ENCODE data around the gene FRYL. TPM values are rescaled to one million over a fixed set of nuclear protein-coding genes. Genes with fewer than 3 reads are reported as not detected.
"Not testable (repeated sequence)": the region's sequence is repeated elsewhere in the genome, so short reads cannot be mapped to it uniquely, and the experiment has no call there.

FRYL gene
- total and polyA plus RNA-seq, 4 experiments from 2014 or later, result 17.1 to 134 (median 83.7) TPM

DNA sequence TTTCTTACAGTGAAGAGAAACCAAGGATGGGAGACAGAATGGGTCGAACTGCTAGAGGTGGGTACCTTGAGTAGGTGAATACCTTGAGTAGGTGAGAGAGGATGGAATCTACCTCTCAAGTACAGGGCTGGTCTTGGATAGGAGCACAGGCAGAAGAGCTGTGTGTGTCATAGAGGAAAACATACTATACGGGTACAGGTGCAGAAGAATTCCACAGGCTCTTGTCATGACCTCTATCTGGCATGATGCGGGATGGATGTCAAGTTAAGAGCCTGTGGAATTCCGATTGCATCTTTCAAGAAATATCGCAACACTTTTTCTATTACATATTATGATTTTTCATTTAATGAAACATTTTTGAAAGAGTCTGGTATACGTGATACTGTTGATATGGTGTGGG lies 32.8 kb upstream of the FRYL start:
- Mint-ChIP-seq H3K36me3 (no peaks in the 10 kb centered on the region), H3K4me1 (no peaks in the 10 kb centered on the region), H3K9me3 (no peaks in the 10 kb centered on the region), H3K27me3 (peaks cover 6 to 18% of the 10 kb centered on the region in 2 donors), H3K27ac (peak overlapping the region in 1 of 7 donors; percentile 11), H3K4me3 (no peak overlapping the region)
- Histone ChIP-seq H3K27me3 (ENCODE audit: insufficient read depth, low read length) (no peaks in the 10 kb centered on the region), H3K4me3 (ENCODE audit: low read length in 2 of 2) (no peak overlapping the region), H3K36me3 (ENCODE audit: insufficient read depth, low read length) (no peaks in the 10 kb centered on the region), H3K4me1 (ENCODE audit: insufficient read depth, low read length) (no peaks in the 10 kb centered on the region), H3K9me3 (ENCODE audit: control insufficient read depth in 1 of 2, low read length in 2 of 2) (no peaks in the 10 kb centered on the region), H3K27ac (ENCODE audit: low read depth, low read length) (no peak overlapping the region)
- ChIA-PET CTCF (ENCODE audit: partially characterized antibody) (interaction anchor here (0.5 to 1.1 kb wide), 2 partner anchors 20 to 113 kb away, joined by 3 read pairs; no protein-coding TSS in a partner anchor), POLR2A (ENCODE audit: partially characterized antibody) (interaction anchor here (0.7 kb wide), 1 partner anchor 34 kb away, joined by 3 read pairs; no protein-coding TSS in a partner anchor)
- no peak for DNase-seq
- intact Hi-C loops (cut with micrococcal nuclease), result no loop called here

DNA sequence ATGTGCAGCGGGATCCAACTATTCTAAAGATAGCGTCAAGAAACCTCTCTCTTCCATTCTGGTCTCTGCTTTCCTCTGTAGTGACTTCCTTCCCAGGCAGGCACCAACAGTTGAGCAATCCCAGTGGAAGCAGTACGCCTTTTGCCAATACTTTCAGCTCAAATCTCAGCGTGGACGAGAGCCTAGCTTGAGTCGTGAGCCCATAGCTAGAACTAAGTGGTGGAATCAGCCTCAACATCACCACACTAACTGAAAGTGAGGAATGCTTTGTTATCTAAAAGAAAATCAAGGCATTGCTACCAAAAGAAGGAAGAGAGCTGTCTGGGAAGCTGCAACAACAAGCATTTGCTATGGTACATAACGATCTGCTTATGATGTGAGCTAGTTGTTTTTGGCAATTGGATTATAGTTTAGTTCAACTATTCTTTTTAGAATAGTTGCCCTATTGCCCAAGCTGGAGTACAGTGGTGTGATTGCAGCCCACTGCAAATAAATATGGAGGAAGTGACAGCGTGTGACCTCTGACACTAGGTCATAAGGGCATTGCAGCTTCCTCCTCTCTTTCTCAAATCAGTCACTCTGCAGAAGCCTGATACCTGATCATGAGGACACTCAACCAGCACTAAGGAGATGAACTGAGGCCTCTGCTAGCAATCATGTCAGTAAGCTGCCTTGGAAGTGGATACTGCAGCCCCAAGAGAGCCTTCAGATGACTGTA lies 24.7 kb upstream of the FRYL start:
- intact Hi-C loops (cut with micrococcal nuclease), result no loop called here
- H3K4me1 ChIP-seq (ENCODE audit: insufficient read depth, low read length), result no peaks in the 10 kb centered on the region
- POLR2A ChIA-PET (ENCODE audit: partially characterized antibody), result no interaction called here
- DNase-seq, result no peak
- no peak overlapping the region for H3K27ac ChIP-seq (ENCODE audit: low read depth, low read length)
- H3K9me3 Mint-ChIP-seq, result no peaks in the 10 kb centered on the region
- H3K9me3 ChIP-seq (ENCODE audit: control insufficient read depth in 1 of 2, low read length in 2 of 2), result no peaks in the 10 kb centered on the region
- H3K4me3 Mint-ChIP-seq, result no peak overlapping the region
- H3K27me3 ChIP-seq (ENCODE audit: insufficient read depth, low read length), result no peaks in the 10 kb centered on the region
- no peaks in the 10 kb centered on the region for H3K36me3 Mint-ChIP-seq
- H3K27me3 Mint-ChIP-seq, result peaks cover 0 to 1% of the 10 kb centered on the region in 2 donors
- no peak overlapping the region for H3K27ac Mint-ChIP-seq
- H3K4me1 Mint-ChIP-seq, result no peaks in the 10 kb centered on the region
- CTCF ChIA-PET (ENCODE audit: partially characterized antibody), result no interaction called here
- no peak overlapping the region for H3K4me3 ChIP-seq (ENCODE audit: low read length in 2 of 2)
- no peaks in the 10 kb centered on the region for H3K36me3 ChIP-seq (ENCODE audit: insufficient read depth, low read length)

DNA sequence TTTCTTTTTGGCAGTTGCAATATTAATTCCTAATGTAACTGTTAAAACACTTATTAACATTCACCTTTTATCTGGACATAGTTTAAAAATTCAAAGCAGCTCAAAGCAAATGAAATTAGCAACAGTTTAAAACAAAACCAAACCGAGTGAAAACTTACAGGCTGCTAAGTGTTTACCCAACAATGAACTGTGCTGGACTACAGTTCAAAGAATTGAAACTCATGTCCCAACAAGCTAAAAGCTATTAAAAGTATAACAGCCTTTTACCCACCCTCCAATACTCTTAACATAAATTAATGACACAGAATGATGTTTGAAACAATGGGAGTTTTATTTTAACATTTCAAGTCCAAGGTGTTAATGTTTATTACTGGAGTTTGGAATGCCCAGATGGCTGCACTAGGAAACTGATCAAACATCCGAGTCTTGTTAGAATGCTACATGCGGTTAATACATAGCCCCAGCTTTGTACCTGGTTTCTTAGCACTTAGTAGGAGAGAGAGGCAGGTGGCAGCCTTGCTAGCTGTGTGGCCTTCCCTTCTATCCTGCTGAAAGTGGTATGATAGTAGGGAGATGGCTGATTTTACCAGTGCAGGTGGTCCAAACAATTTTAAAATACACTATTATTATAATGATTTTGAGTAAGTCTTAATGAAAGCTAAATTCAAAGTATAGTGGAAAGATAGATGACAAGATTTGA lies 21.1 kb upstream of the FRYL start:
- POLR2A ChIA-PET (ENCODE audit: partially characterized antibody), result interaction anchor here (1.1 kb wide), 1 partner anchor 21 kb away, joined by 3 read pairs; the partner anchor contains the start of gene FRYL
- CTCF ChIA-PET (ENCODE audit: partially characterized antibody), result no interaction called here
- H3K27me3 ChIP-seq (ENCODE audit: insufficient read depth, low read length), result no peaks in the 10 kb centered on the region
- intact Hi-C loops (cut with micrococcal nuclease), result no loop called here
- no peak for DNase-seq
- Mint-ChIP-seq H3K9me3 (no peaks in the 10 kb centered on the region), H3K27ac (no peak overlapping the region), H3K4me1 (peaks cover 0 to 1% (median 0%) of the 10 kb centered on the region in 4 donors), H3K4me3 (no peak overlapping the region), H3K27me3 (peaks cover 1 to 2% of the 10 kb centered on the region in 2 donors), H3K36me3 (no peaks in the 10 kb centered on the region)
- H3K4me3 ChIP-seq (ENCODE audit: low read length in 2 of 2), result no peak overlapping the region
- H3K36me3 ChIP-seq (ENCODE audit: insufficient read depth, low read length), result no peaks in the 10 kb centered on the region
- no peak overlapping the region for H3K27ac ChIP-seq (ENCODE audit: low read depth, low read length)
- no peaks in the 10 kb centered on the region for H3K9me3 ChIP-seq (ENCODE audit: control insufficient read depth in 1 of 2, low read length in 2 of 2)
- H3K4me1 ChIP-seq (ENCODE audit: insufficient read depth, low read length), result no peaks in the 10 kb centered on the region

DNA sequence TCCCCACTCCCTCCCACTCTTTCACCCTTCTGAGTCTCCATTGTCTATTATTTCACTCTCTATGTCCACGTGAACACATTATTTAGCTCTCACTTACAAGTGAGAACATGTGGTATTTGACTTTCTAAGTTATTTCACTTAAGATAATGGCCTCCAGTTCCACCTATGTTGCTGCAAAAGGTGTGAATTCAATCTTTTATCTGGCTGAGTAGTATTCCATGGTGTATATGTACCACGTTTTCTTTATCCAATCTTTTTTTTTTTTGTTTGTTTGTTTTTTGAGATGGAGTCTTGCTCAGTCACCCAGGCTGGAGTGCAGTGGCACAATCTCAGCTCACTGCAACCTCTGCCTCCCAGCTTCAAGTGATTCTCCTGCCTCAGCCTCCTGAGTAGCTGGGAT lies 20.1 kb upstream of the FRYL start:
- DNase-seq; POLR2A ChIA-PET (ENCODE audit: partially characterized antibody); H3K27ac ChIP-seq (ENCODE audit: low read depth, low read length); H3K4me1 Mint-ChIP-seq; H3K36me3 ChIP-seq (ENCODE audit: insufficient read depth, low read length); H3K4me1 ChIP-seq (ENCODE audit: insufficient read depth, low read length); intact Hi-C loops (cut with micrococcal nuclease); H3K4me3 ChIP-seq (ENCODE audit: low read length in 2 of 2); H3K27me3 Mint-ChIP-seq; H3K27me3 ChIP-seq (ENCODE audit: insufficient read depth, low read length); CTCF ChIA-PET (ENCODE audit: partially characterized antibody); H3K36me3 Mint-ChIP-seq; H3K9me3 Mint-ChIP-seq; H3K9me3 ChIP-seq (ENCODE audit: control insufficient read depth in 1 of 2, low read length in 2 of 2); H3K4me3 Mint-ChIP-seq: not testable (repeated sequence)
- peak overlapping the region in 1 of 7 donors; percentile 29 for H3K27ac Mint-ChIP-seq

DNA sequence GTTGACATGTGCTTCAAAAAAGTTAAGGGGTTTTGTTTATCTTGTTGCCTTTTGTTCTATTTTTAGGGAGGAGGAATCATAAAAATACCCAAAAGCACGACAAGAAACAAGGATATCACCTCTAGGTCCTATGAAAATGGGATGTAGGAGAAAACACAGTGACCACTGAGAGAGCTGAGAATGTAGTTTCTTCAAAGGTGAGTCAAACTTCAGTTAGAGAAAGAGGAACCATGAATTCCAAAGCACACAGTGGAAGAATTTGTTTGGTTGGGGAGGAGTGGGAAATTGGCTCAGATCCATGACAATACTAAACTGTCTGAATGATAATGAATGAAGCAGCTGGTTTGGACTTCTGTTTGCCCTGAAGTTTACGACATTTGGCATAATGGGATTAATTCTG lies 19.1 kb upstream of the FRYL start:
- DNase-seq, result no peak
- Histone ChIP-seq H3K27ac (ENCODE audit: low read depth, low read length) (no peak overlapping the region), H3K27me3 (ENCODE audit: insufficient read depth, low read length) (no peaks in the 10 kb centered on the region), H3K4me3 (ENCODE audit: low read length in 2 of 2) (no peak overlapping the region), H3K36me3 (ENCODE audit: insufficient read depth, low read length) (no peaks in the 10 kb centered on the region), H3K4me1 (ENCODE audit: insufficient read depth, low read length) (no peaks in the 10 kb centered on the region), H3K9me3 (ENCODE audit: control insufficient read depth in 1 of 2, low read length in 2 of 2) (no peaks in the 10 kb centered on the region)
- Mint-ChIP-seq H3K4me3 (no peak overlapping the region), H3K4me1 (peaks cover 0 to 1% (median 0%) of the 10 kb centered on the region in 4 donors), H3K9me3 (no peaks in the 10 kb centered on the region), H3K36me3 (no peaks in the 10 kb centered on the region), H3K27ac (no peak overlapping the region), H3K27me3 (peaks cover 1 to 2% of the 10 kb centered on the region in 2 donors)
- CTCF ChIA-PET (ENCODE audit: partially characterized antibody), result no interaction called here
- intact Hi-C loops (cut with micrococcal nuclease), result no loop called here
- POLR2A ChIA-PET (ENCODE audit: partially characterized antibody), result interaction anchor here (0.7 kb wide), 1 partner anchor 856 kb away, joined by 3 read pairs; no protein-coding TSS in a partner anchor

DNA sequence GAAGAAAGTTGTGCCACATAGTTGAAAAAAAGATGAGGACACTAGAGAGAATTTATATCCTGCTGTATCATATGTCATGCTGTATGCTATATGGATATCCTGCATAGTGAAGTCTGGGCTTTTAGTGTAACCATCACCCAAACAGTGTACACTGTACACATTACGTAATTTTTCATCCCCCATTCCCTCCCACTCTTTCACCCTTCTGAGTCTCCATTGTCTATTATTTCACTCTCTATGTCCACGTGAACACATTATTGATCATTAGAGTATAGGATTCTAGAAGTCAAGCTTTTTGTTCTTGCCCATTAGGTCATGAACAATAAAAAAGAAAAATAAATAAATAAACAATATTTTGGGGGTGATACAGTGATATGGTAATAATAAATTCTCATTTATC lies 18.0 kb upstream of the FRYL start:
- Mint-ChIP-seq H3K27me3 (peaks cover 1 to 2% of the 10 kb centered on the region in 2 donors), H3K27ac (no peak overlapping the region), H3K4me1 (peaks cover 0 to 1% (median 0%) of the 10 kb centered on the region in 4 donors), H3K36me3 (no peaks in the 10 kb centered on the region), H3K9me3 (no peaks in the 10 kb centered on the region), H3K4me3 (no peak overlapping the region)
- Histone ChIP-seq H3K27ac (ENCODE audit: low read depth, low read length) (no peak overlapping the region), H3K9me3 (ENCODE audit: control insufficient read depth in 1 of 2, low read length in 2 of 2) (no peaks in the 10 kb centered on the region), H3K36me3 (ENCODE audit: insufficient read depth, low read length) (no peaks in the 10 kb centered on the region), H3K27me3 (ENCODE audit: insufficient read depth, low read length) (no peaks in the 10 kb centered on the region), H3K4me3 (ENCODE audit: low read length in 2 of 2) (no peak overlapping the region), H3K4me1 (ENCODE audit: insufficient read depth, low read length) (no peaks in the 10 kb centered on the region)
- CTCF ChIA-PET (ENCODE audit: partially characterized antibody), result no interaction called here
- intact Hi-C loops (cut with micrococcal nuclease), result no loop called here
- DNase-seq, result no peak
- POLR2A ChIA-PET (ENCODE audit: partially characterized antibody), result no interaction called here

DNA sequence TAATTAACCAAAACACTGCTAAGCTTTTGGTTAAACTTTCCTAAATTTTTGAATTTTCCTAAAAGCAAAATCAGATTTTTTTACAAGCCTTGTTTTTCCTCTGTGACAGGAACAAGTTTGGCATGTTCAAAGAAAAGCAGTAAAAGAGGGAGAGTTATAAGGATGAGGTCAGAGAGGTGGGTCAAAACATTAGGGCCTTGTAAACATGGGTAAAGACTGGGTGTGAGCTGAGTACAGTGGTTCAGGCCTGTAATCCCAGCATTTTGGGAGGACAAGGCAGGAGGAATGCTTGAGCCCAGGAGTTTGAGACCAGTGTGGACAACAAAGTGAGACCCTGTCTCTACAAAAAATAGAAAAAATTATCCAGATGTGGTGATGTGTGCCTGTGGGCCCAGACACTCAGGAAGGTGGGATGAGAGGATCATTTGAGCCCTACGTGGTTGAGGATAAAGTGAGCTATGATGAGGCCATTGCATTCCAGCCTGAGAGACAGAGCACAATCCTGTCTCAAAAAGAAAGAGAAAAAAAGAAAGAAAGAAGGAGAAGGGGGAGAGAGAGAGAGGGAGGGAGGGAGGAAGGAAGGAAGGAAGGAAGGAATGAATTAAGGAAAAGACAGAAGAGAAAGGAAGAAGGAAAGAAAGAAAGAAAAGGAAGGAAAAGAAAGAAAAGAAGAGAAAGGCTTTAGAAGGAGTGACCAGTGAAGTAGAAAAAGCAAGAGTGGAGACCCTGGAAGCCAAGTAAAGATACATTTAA lies 17.0 kb upstream of the FRYL start:
- Histone ChIP-seq H3K27me3 (ENCODE audit: insufficient read depth, low read length) (no peaks in the 10 kb centered on the region), H3K36me3 (ENCODE audit: insufficient read depth, low read length) (no peaks in the 10 kb centered on the region), H3K27ac (ENCODE audit: low read depth, low read length) (no peak overlapping the region), H3K4me1 (ENCODE audit: insufficient read depth, low read length) (no peaks in the 10 kb centered on the region), H3K9me3 (ENCODE audit: control insufficient read depth in 1 of 2, low read length in 2 of 2) (no peaks in the 10 kb centered on the region), H3K4me3 (ENCODE audit: low read length in 2 of 2) (no peak overlapping the region)
- POLR2A ChIA-PET (ENCODE audit: partially characterized antibody), result no interaction called here
- no peak for DNase-seq
- CTCF ChIA-PET (ENCODE audit: partially characterized antibody), result no interaction called here
- H3K36me3 Mint-ChIP-seq, result no peaks in the 10 kb centered on the region
- H3K4me1 Mint-ChIP-seq, result peaks cover 0 to 1% (median 0%) of the 10 kb centered on the region in 4 donors
- no peak overlapping the region for H3K27ac Mint-ChIP-seq
- peaks cover 1 to 2% of the 10 kb centered on the region in 2 donors for H3K27me3 Mint-ChIP-seq
- intact Hi-C loops (cut with micrococcal nuclease), result no loop called here
- no peak overlapping the region for H3K4me3 Mint-ChIP-seq
- no peaks in the 10 kb centered on the region for H3K9me3 Mint-ChIP-seq

All from CD4-positive, alpha-beta memory T cell (primary cell).